Measurements from ENCODE around the gene PRKD3.

The PRKD3 gene

GRCh38 chr2:37326866-37327634 lies 2.4 kb upstream of the PRKD3 start:
- TF ChIP-seq, protein P1, sequence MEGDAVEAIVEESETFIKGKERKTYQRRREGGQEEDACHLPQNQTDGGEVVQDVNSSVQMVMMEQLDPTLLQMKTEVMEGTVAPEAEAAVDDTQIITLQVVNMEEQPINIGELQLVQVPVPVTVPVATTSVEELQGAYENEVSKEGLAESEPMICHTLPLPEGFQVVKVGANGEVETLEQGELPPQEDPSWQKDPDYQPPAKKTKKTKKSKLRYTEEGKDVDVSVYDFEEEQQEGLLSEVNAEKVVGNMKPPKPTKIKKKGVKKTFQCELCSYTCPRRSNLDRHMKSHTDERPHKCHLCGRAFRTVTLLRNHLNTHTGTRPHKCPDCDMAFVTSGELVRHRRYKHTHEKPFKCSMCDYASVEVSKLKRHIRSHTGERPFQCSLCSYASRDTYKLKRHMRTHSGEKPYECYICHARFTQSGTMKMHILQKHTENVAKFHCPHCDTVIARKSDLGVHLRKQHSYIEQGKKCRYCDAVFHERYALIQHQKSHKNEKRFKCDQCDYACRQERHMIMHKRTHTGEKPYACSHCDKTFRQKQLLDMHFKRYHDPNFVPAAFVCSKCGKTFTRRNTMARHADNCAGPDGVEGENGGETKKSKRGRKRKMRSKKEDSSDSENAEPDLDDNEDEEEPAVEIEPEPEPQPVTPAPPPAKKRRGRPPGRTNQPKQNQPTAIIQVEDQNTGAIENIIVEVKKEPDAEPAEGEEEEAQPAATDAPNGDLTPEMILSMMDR (IDR thresholded peaks at IDR 0.05; ENCODE audit: control extremely low read depth, extremely low read depth, low read depth, missing control alignments): no peak
- no peak for DNase-seq (ENCODE audit: extremely low spot score)
- ChIA-PET POLR2A (no interaction called here), CTCF (interaction anchor here (0.7 to 1.3 kb wide), 4 partner anchors 8 to 169 kb away, joined by 3 read pairs; no protein-coding TSS in a partner anchor)

DNA sequence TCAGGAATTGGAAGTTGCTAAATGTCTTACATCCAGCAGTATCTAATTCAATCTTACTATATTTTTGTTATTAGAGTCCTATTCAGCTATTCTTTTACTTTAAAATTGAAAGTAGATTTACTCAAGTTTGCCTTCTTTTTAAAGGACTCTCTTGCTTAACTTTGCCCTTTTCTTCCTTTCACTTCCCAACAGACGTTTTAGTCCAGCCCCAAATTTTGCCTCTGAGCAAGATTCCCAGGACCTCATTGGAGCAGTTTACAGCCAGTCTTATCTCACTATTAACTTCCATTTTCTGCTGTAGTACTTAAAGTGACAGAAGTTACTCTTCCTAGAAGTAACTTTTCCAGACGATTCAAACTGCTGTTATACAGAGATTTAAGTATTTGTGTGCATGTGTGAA lies 1.7 kb upstream of the PRKD3 start:
- CTCF ChIA-PET: no interaction called here
- DNase-seq (ENCODE audit: extremely low spot score): no peak
- POLR2A ChIA-PET: no interaction called here
- TF ChIP-seq, protein P1 (IDR thresholded peaks at IDR 0.05; ENCODE audit: control extremely low read depth, extremely low read depth, low read depth, missing control alignments): no peak

GRCh38 chr2:37325625-37326071 lies 1.0 kb upstream of the PRKD3 start:
- TF ChIP-seq, protein P1 (IDR thresholded peaks at IDR 0.05; ENCODE audit: control extremely low read depth, extremely low read depth, low read depth, missing control alignments): no peak
- POLR2A ChIA-PET: no interaction called here
- peak; percentile 19 for DNase-seq (ENCODE audit: extremely low spot score)
- CTCF ChIA-PET: interaction anchor here (1.0 kb wide), 1 partner anchor 551 kb away, joined by 3 read pairs; no protein-coding TSS in a partner anchor

GRCh38 chr2:37324536-37324785 lies 172 bp downstream of the PRKD3 start:
- CTCF ChIA-PET: interaction anchor here (2.6 kb wide), 1 partner anchor 11 kb away, joined by 5 read pairs; no protein-coding TSS in a partner anchor
- no peak for DNase-seq (ENCODE audit: extremely low spot score)
- POLR2A ChIA-PET: no interaction called here
- TF ChIP-seq, protein P1 (IDR thresholded peaks at IDR 0.05; ENCODE audit: control extremely low read depth, extremely low read depth, low read depth, missing control alignments): peak; percentile 29

- ChIA-PET CTCF (interaction anchor here (1.0 to 2.9 kb wide), 3 partner anchors 10 to 714 kb away, joined by 3 to 7 read pairs (median 5); no protein-coding TSS in a partner anchor), POLR2A (no interaction called here)
- TF ChIP-seq, protein P1 (IDR thresholded peaks at IDR 0.05; ENCODE audit: control extremely low read depth, extremely low read depth, low read depth, missing control alignments): no peak
- DNase-seq (ENCODE audit: extremely low spot score): peak; percentile 19
These were observed 675 bp downstream of the PRKD3 start for GRCh38 chr2:37323781-37324535.

DNA sequence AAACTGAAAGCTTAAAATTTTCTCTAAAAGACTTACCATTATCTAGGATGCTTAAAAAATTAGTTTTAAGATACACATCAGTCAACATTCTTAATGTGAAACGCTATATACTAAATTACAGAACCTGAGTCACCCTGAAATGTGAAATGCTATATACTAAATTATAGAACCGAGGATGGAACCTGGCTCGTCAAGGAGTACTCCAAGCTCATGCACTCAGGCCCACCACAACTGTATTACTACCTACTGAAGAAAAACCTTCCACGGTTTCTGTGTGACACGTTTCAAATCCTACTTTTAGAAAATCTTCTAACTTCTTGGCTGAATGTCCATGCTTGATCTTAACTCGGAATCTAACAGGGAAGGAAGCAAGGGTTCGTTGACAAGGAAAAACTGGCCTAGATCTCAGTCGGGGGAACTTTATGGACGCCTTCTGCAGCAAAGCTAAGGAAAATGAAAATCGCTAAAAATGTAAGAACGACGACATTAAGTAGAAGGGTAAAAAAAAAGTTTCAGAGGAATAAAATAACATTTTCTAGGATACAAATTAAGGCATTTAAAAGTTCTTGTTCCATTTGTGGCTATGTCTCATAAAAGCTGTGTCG lies 1.4 kb downstream of the PRKD3 start:
- CTCF ChIA-PET: interaction anchor here (1.0 to 2.9 kb wide), 7 partner anchors 10 to 715 kb away, joined by 3 to 7 read pairs (median 4); no protein-coding TSS in a partner anchor
- TF ChIP-seq, protein P1 (IDR thresholded peaks at IDR 0.05; ENCODE audit: control extremely low read depth, extremely low read depth, low read depth, missing control alignments): no peak

More for the DNA sequence above, 1.4 kb downstream of the PRKD3 start:
- POLR2A ChIA-PET: no interaction called here
- no peak for DNase-seq (ENCODE audit: extremely low spot score)
